Kidney (tissue), 14 donors: Measurements from ENCODE around the gene SLC35A3. TPM values are rescaled to one million over a fixed set of nuclear protein-coding genes. Genes with fewer than 3 reads are reported as not detected.

Experiments used
- DNase-seq, 5 donors: peaks; one replicate each; pipeline ENCODE4 v3.0.0-alpha.2; 2013 to 2020
- FAIRE-seq: peaks from 2 replicates; lab custom pipeline; 2012; peaks lifted over from hg19 to GRCh38; lab: Jason Lieb, UNC
- H3K27ac ChIP-seq, 2 donors: one replicate each; pipeline ENCODE4 v1.7.0; 2013; ENCODE audit warnings: low read depth in 2 of 2, low read length in 2 of 2, inconsistent platforms in 1 of 2
- H3K27me3 ChIP-seq: one replicate; pipeline ENCODE4 v1.7.1; 2013; ENCODE audit warnings: low read length, inconsistent platforms; ENCODE audit not compliant: control insufficient read depth, insufficient read depth
- H3K36me3 ChIP-seq, 3 donors: one replicate each; pipeline versions ENCODE4 v1.7.0 to v1.7.1; 2013; ENCODE audit warnings: low read length in 3 of 3, control low read depth in 1 of 3, inconsistent platforms in 1 of 3; ENCODE audit not compliant: insufficient read depth in 3 of 3, control insufficient read depth in 2 of 3
- H3K4me1 ChIP-seq, 3 donors: one replicate each; pipeline versions ENCODE4 v1.7.0 to v1.7.1; 2013; ENCODE audit warnings: low read length in 3 of 3, inconsistent platforms in 1 of 3, low read depth in 1 of 3; ENCODE audit not compliant: control insufficient read depth in 2 of 3, insufficient read depth in 2 of 3
- H3K4me3 ChIP-seq, 3 donors: one replicate each; pipeline versions ENCODE4 v1.7.0 to v1.8.1; 2013; ENCODE audit warnings: low read length in 3 of 3, control low read depth in 1 of 3, inconsistent platforms in 1 of 3
- H3K9ac ChIP-seq, 3 donors: one replicate each; pipeline versions ENCODE4 v1.7.0 to v1.7.1; 2013; ENCODE audit warnings: low read length in 3 of 3, control low read depth in 1 of 3, inconsistent platforms in 1 of 3
- H3K9me3 ChIP-seq, 3 donors: one replicate each; pipeline versions ENCODE4 v1.7.0 to v1.7.1; 2013; ENCODE audit warnings: low read length in 3 of 3, control low read depth in 1 of 3, inconsistent platforms in 1 of 3; ENCODE audit not compliant: control insufficient read depth in 2 of 3, insufficient read depth in 1 of 3
- intact Hi-C: fragments of 100-400 bp; cut with DNase I; formaldehyde crosslinking; loops from one replicate; pipeline ENCODE4 v1.11.1; 2022
- polyA plus RNA-seq: library from polyadenylated mRNA; stranded (reverse); fragments of 350-450 nt; fragmentation: Illumina TruSeq; extraction: RNeasy Lipid Tissue Mini Kit (QIAGEN cat#74804); gene quantifications from one replicate; pipeline ENCODE4 v1.2.3, GENCODE V29; 2014; ENCODE audit warnings: low read depth, low replicate concordance; ENCODE audit not compliant: insufficient read depth
- total RNA-seq: library from RNA; stranded (reverse); fragmentation: NEBNext Ultra II Directional; extraction: Animal tissue kit (Norgen Biotek cat#: 25700); gene quantifications from one replicate; pipeline ENCODE4 v1.2.1, GENCODE V29; 2021
- TF ChIP-seq, protein P1 (sequence below): IDR thresholded peaks from 3 replicates; pipeline ENCODE4 v1.5.1; 2012; ENCODE audit warnings: mild to moderate bottlenecking, moderate library complexity, borderline replicate concordance; ENCODE audit not compliant: insufficient read depth; ENCODE audit errors: extremely low read depth
- donor health status: control.
- donor health status: control.
- donor health status: control.
- donor health status: control.
- donor health status: control.
- donor health status: DM: yes; HTN: yes; CAD: no.
- donor health status: Normal renal cell carcinoma (clear cell type).

SLC35A3 gene
- total and polyA plus RNA-seq, 2 donors from 2014 or later: 17.9 to 28.2 TPM

DNA sequence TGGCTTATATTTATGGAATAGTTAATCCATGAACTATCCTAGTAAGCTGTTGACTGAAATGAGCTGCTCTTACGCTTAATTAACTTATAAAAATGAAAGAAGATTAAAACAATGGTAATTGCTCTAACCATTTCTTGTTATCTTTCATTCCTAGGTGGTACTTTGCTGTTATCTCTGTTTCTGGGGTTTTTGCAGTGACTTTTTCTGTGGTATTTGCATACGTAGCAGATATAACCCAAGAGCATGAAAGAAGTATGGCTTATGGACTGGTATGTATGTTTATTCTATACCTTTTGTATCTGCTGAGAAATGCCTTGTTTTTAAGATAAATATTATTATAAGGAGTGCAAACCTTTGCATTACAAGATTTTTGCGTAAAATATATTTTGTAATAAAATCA is 91.9 kb downstream of the SLC35A3 start:
- no peak overlapping the region for H3K9ac ChIP-seq
- TF ChIP-seq, protein P1, sequence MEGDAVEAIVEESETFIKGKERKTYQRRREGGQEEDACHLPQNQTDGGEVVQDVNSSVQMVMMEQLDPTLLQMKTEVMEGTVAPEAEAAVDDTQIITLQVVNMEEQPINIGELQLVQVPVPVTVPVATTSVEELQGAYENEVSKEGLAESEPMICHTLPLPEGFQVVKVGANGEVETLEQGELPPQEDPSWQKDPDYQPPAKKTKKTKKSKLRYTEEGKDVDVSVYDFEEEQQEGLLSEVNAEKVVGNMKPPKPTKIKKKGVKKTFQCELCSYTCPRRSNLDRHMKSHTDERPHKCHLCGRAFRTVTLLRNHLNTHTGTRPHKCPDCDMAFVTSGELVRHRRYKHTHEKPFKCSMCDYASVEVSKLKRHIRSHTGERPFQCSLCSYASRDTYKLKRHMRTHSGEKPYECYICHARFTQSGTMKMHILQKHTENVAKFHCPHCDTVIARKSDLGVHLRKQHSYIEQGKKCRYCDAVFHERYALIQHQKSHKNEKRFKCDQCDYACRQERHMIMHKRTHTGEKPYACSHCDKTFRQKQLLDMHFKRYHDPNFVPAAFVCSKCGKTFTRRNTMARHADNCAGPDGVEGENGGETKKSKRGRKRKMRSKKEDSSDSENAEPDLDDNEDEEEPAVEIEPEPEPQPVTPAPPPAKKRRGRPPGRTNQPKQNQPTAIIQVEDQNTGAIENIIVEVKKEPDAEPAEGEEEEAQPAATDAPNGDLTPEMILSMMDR: no peak
- no peak overlapping the region for H3K27ac ChIP-seq
- FAIRE-seq (no peak), DNase-seq (no peak)
- no peaks in the 10 kb centered on the region for H3K27me3 ChIP-seq
- H3K36me3 ChIP-seq: peaks cover 8 to 17% (median 9%) of the 10 kb centered on the region in 3 donors
- no peaks in the 10 kb centered on the region for H3K4me1 ChIP-seq
- no peak overlapping the region for H3K4me3 ChIP-seq
- H3K9me3 ChIP-seq: no peaks in the 10 kb centered on the region
- intact Hi-C loops: no loop called here

DNA sequence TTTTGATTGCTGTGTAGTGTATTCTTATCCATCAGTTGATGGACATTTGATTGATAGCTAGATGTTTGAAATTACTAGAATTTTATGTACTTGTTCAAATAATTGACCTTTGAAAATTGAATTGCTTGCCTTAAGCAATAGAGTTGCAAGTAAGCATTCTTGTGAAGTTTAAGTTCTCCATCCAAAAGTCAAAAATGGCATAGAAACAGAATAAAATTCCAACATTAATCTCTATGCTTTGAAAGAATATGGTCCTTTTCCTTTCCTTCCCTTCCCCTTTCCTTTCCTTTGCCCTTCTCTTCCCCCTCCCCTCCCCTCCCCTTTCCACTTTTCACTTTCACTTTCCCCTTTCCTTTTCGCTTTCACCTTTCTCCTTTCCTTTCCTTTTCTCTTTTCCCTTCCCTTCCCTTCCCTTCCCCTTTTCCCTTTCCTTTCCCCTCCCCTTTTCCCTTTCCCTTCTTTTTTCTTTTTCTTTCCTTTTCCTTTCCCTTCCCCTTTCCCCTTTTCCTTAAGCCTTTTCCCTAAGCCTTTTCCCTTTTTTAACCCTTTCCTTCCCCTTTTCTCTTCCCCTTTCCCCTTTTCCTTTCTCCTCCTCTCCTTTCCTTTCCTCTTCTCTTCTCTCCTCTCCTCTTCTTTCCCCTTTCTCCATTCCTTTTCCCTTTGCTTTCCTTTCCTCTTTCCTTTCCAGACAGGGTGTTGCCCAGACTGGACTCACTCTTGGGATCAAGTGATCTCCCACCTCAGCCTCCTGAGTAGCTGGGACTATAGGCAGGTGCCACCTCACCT is 95.6 kb downstream of the SLC35A3 start:
- Histone ChIP-seq H3K36me3 (peaks cover 10 to 39% (median 18%) of the 10 kb centered on the region in 3 donors), H3K9ac (no peak overlapping the region), H3K27ac (no peak overlapping the region), H3K9me3 (no peaks in the 10 kb centered on the region), H3K4me1 (no peaks in the 10 kb centered on the region), H3K4me3 (no peak overlapping the region), H3K27me3 (no peaks in the 10 kb centered on the region)
- FAIRE-seq: no peak
- TF ChIP-seq, protein P1: no peak
- intact Hi-C loops: no loop called here
- no peak for DNase-seq

DNA sequence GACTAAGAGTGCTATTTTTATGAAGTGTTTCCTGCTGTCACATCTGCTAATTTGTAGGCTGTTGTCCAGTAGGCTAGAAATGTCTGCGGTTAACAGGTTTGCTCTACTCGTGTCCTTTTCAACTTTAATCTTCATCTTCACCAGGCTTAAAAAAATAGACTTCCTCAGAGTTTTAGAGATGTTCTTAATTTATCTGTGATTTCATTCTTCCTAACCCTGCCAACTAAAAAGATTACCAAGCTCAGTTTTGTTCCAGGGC is 96.1 kb downstream of the SLC35A3 start:
- Histone ChIP-seq H3K27ac (no peak overlapping the region), H3K27me3 (no peaks in the 10 kb centered on the region), H3K9me3 (no peaks in the 10 kb centered on the region), H3K4me3 (no peak overlapping the region), H3K4me1 (no peaks in the 10 kb centered on the region), H3K36me3 (peaks cover 10 to 40% (median 19%) of the 10 kb centered on the region in 3 donors), H3K9ac (no peak overlapping the region)
- TF ChIP-seq, protein P1: no peak
- DNase-seq: no peak
- intact Hi-C loops: no loop called here
- no peak for FAIRE-seq
